Fibroblast of lung (primary cell): ENCODE measurements around the gene TBX21. TPM values are rescaled to one million over a fixed set of nuclear protein-coding genes. Genes with fewer than 3 reads are reported as not detected.
A peak's percentile ranks its signal among the peaks of the same experiment; 100 is the strongest.

Source experiments
- DNase-seq, 2 donors: peaks; one replicate each; pipeline versions ENCODE4 v3.0.0 to v3.0.0-alpha.2; 2010; ENCODE audit warnings: low read depth in 2 of 2
- H2AFZ ChIP-seq: 2 replicates; pipeline ENCODE4 v1.5.1; 2012; ENCODE audit warnings: low read length, control low read depth, inconsistent platforms
- H3K27ac ChIP-seq: 2 replicates; pipeline ENCODE4 v1.5.1; 2011; ENCODE audit warnings: low read length, control low read depth; ENCODE audit not compliant: insufficient read depth
- H3K27me3 ChIP-seq: 2 replicates; pipeline ENCODE4 v1.5.1; 2011; ENCODE audit warnings: mild to moderate bottlenecking, low read length; ENCODE audit not compliant: control insufficient read depth, insufficient read depth
- H3K36me3 ChIP-seq: 2 replicates; pipeline ENCODE4 v1.5.1; 2011; ENCODE audit warnings: low read length; ENCODE audit not compliant: control insufficient read depth, insufficient read depth
- H3K4me1 ChIP-seq: 2 replicates; pipeline ENCODE4 v1.5.1; 2011; ENCODE audit warnings: low read length; ENCODE audit not compliant: control insufficient read depth, insufficient read depth; ENCODE audit errors: extremely low read depth
- H3K4me2 ChIP-seq: 2 replicates; pipeline ENCODE4 v1.5.1; 2011; ENCODE audit warnings: low read length, control low read depth; ENCODE audit not compliant: insufficient read depth; ENCODE audit errors: extremely low read depth
- H3K4me3 ChIP-seq, 4 experiments: fragments of 200-600 bp in 1 of 4; sonication (generic) in 1 of 4; replicated peaks in 1 of 4; 2 replicates each; pipeline ENCODE4 v1.5.1; 2011 to 2016; ENCODE audit warnings: low read length in 4 of 4, low read depth in 3 of 4, mild to moderate bottlenecking in 3 of 4, control low read depth in 2 of 4, inconsistent platforms in 1 of 4, mixed read lengths in 1 of 4; ENCODE audit not compliant: insufficient read depth in 1 of 4; ENCODE audit errors: control extremely low read depth in 1 of 4
- H3K79me2 ChIP-seq: 2 replicates; pipeline ENCODE4 v1.5.1; 2012; ENCODE audit warnings: mild to moderate bottlenecking, low read length, inconsistent platforms; ENCODE audit not compliant: control insufficient read depth, insufficient read depth
- H3K9ac ChIP-seq: 2 replicates; pipeline ENCODE4 v1.5.1; 2011; ENCODE audit warnings: mild to moderate bottlenecking, low read length, control low read depth; ENCODE audit not compliant: insufficient read depth
- H3K9me3 ChIP-seq: 2 replicates; pipeline ENCODE4 v1.5.1; 2012; ENCODE audit warnings: low read depth, low read length; ENCODE audit not compliant: control insufficient read depth, insufficient read depth
- H4K20me1 ChIP-seq: 2 replicates; pipeline ENCODE4 v1.5.1; 2011; ENCODE audit warnings: low read length; ENCODE audit not compliant: control insufficient read depth, insufficient read depth; ENCODE audit errors: extremely low read depth
- CTCF ChIP-seq, 2 donors: IDR thresholded peaks in 1 of 2; conservative IDR thresholded peaks in 1 of 2; 1 replicate in 1 of 2; 2 replicates in 1 of 2; pipeline ENCODE4 v1.5.1; 2011 to 2012; ENCODE audit warnings: low read length in 2 of 2, control low read depth in 1 of 2, inconsistent platforms in 1 of 2, low read depth in 1 of 2, mild to moderate bottlenecking in 1 of 2
- EZH2 ChIP-seq: IDR thresholded peaks from 2 replicates; pipeline ENCODE4 v1.5.1; 2012; ENCODE audit warnings: low read length, control low read depth, mild to moderate bottlenecking; ENCODE audit errors: missing control alignments
- polyA plus RNA-seq, 2 donors: library from polyadenylated mRNA; depleted of rRNA in 1 of 2; stranded (reverse) in 1 of 2; unstranded in 1 of 2; fragments of >200 nt; gene quantifications; 2 replicates each; pipeline ENCODE4 v1.2.1, GENCODE V29; 2011 to 2012; ENCODE audit warnings: missing spikeins in 1 of 2
- total RNA-seq: library from RNA; depleted of rRNA; stranded (reverse); fragments of >200 nt; gene quantifications from 2 replicates; pipeline ENCODE4 v1.2.1, GENCODE V29; 2014

The TBX21 gene
- total and polyA plus RNA-seq, 2 donors (not counting 1 experiment from before 2014, with no cell fraction given) = not detected

GRCh38 chr17:47724705-47725104 lies 8.3 kb upstream of the TBX21 start:
- Histone ChIP-seq H3K27me3 (peaks cover 44% of the 10 kb centered on the region), H3K9ac (no peak overlapping the region), H3K9me3 (no peaks in the 10 kb centered on the region), H3K27ac (no peak overlapping the region), H3K79me2 (no peaks in the 10 kb centered on the region), H3K4me1 (peaks cover 6% of the 10 kb centered on the region), H3K4me2 (no peak overlapping the region), H4K20me1 (no peaks in the 10 kb centered on the region), H2AFZ (no peak overlapping the region), H3K36me3 (no peaks in the 10 kb centered on the region), H3K4me3 (no peak overlapping the region)
- TF ChIP-seq EZH2 (no peak), CTCF (conservative IDR thresholded peaks at IDR 0.05 in 1 of 2, IDR thresholded peaks at IDR 0.05 in 1 of 2; ENCODE audit: low read depth in 1 of 2, low read length in 2 of 2) (no peak)
- no peak for DNase-seq

GRCh38 chr17:47725446-47726111 lies 7.5 kb upstream of the TBX21 start:
- peaks cover 46% of the 10 kb centered on the region for H3K27me3 ChIP-seq
- TF ChIP-seq EZH2 (no peak), CTCF (conservative IDR thresholded peaks at IDR 0.05 in 1 of 2, IDR thresholded peaks at IDR 0.05 in 1 of 2; ENCODE audit: low read depth in 1 of 2, low read length in 2 of 2) (peak in 1 of 2 donors; percentile 10)
- no peak for DNase-seq

GRCh38 chr17:47726796-47727703 lies 6.0 kb upstream of the TBX21 start:
- Histone ChIP-seq H3K4me1 (no peaks in the 10 kb centered on the region), H2AFZ (no peak overlapping the region), H3K9ac (no peak overlapping the region), H3K9me3 (no peaks in the 10 kb centered on the region), H3K27ac (no peak overlapping the region), H4K20me1 (no peaks in the 10 kb centered on the region), H3K4me2 (no peak overlapping the region), H3K27me3 (peaks cover 48% of the 10 kb centered on the region), H3K36me3 (no peaks in the 10 kb centered on the region), H3K79me2 (no peaks in the 10 kb centered on the region), H3K4me3 (no peak overlapping the region)
- TF ChIP-seq EZH2 = no peak
- no peak for TF ChIP-seq CTCF (conservative IDR thresholded peaks at IDR 0.05 in 1 of 2, IDR thresholded peaks at IDR 0.05 in 1 of 2; ENCODE audit: low read depth in 1 of 2, low read length in 2 of 2)
- no peak for DNase-seq

More at GRCh38 chr17:47725446-47726111, 7.5 kb upstream of the TBX21 start:
- Histone ChIP-seq H3K36me3 (no peaks in the 10 kb centered on the region), H3K9me3 (no peaks in the 10 kb centered on the region), H3K79me2 (no peaks in the 10 kb centered on the region), H2AFZ (no peak overlapping the region), H3K9ac (no peak overlapping the region), H3K27ac (no peak overlapping the region), H3K4me3 (no peak overlapping the region), H4K20me1 (no peaks in the 10 kb centered on the region), H3K4me1 (peaks cover 2% of the 10 kb centered on the region), H3K4me2 (no peak overlapping the region)
